Transverse colon (tissue), 3 donors: ENCODE measurements around the gene STX10.

Source experiments
- EP300 ChIP-seq: sonication (generic); formaldehyde crosslinking; IDR thresholded peaks from one replicate; pipeline ENCODE4 v1.6.1; 2017; ENCODE audit warnings: antibody characterized with exemption, low read depth
- POLR2A ChIP-seq: fragments of 450-650 bp; IDR thresholded peaks from one replicate; pipeline ENCODE4 v1.6.1; 2016; ENCODE audit warnings: antibody characterized with exemption, mild to moderate bottlenecking, moderate library complexity
- TF ChIP-seq, protein P1 (sequence below), 5 experiments: fragments of 200-600 bp in 3 of 5; fragments of 450-650 bp in 2 of 5; sonication (generic) in 3 of 5; IDR thresholded peaks; 1 replicate in 2 of 5; 2 replicates in 3 of 5; pipeline ENCODE4 v1.5.1; 2016 to 2017; ENCODE audit warnings: antibody characterized with exemption in 5 of 5, inconsistent platforms in 3 of 5, mild to moderate bottlenecking in 2 of 5, moderate library complexity in 1 of 5

DNA sequence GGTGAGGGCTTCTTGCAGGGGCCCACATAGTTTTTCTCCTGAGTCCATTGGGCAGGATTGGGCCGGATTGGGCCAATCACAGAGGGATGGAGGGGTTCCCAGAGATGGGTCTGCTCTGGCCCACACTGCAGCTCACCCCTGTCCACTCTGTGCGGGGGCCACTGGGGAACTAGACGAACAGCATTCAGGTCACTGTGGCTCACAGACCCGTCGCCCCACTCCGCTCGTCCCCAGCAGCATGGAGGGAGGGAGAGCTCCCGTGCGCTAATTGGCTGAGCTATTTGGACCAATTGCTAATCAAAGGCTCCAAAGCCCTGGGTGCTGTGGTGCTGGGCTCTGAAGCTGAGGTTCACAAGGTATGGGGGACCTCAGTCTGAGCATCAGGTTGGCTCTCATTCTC, 20.8 kb downstream of the STX10 start:
- no peak for TF ChIP-seq POLR2A
- TF ChIP-seq, protein P1, sequence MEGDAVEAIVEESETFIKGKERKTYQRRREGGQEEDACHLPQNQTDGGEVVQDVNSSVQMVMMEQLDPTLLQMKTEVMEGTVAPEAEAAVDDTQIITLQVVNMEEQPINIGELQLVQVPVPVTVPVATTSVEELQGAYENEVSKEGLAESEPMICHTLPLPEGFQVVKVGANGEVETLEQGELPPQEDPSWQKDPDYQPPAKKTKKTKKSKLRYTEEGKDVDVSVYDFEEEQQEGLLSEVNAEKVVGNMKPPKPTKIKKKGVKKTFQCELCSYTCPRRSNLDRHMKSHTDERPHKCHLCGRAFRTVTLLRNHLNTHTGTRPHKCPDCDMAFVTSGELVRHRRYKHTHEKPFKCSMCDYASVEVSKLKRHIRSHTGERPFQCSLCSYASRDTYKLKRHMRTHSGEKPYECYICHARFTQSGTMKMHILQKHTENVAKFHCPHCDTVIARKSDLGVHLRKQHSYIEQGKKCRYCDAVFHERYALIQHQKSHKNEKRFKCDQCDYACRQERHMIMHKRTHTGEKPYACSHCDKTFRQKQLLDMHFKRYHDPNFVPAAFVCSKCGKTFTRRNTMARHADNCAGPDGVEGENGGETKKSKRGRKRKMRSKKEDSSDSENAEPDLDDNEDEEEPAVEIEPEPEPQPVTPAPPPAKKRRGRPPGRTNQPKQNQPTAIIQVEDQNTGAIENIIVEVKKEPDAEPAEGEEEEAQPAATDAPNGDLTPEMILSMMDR (IDR thresholded peaks at IDR 0.05) = no peak
- no peak for TF ChIP-seq EP300
